Stimulated activated CD4-positive, alpha-beta T cell treated with anti-CD3 and anti-CD28 coated beads, Interleukin-2, amount 100 ng/mL, for 48 hours (primary cell): ENCODE results near the gene IKBKE.
A peak's percentile ranks its signal among the peaks of the same experiment; 100 is the strongest.

ENCODE experiments used
- DNase-seq, 2 donors: peaks; one replicate each; pipeline ENCODE4 v3.0.0-alpha.2; 2020

IKBKE gene

DNA sequence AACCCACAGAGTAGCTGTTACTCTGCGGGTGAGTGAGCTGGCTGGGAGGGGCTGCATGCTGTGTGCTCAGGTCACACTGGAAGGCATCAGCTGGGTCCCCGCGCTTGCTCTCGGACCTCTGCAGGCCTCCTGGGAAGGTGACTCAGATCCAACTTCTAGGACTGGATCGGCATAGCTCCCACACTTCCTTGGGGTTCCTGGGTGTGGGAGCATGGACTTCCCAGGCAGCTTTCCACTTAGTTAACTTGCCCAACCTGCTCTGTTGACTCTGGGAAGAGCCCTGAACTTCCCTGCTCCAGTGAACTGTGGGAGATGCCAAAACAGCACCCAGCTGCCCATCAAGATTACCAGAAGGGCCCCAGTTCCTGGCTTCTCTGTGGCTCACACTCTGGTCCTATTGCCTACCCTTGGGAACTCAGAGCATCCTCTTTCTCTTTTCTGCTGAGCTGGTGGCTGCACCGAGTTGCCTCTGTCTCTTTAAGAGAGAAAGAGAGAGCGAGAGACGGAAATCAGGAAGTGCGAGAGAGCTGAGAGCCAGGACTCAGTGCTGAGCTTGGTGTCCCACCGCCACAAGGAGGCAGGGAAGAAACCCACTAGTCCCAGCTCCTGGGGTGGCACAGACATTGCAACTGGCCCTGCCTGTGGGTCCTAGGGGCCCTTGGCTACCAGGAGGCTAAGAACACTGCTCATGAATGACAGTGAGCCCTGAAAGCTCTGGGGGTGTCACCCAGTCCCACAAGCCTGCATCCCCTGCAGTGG lies at the start of gene IKBKE:
Gene IKBKE, plus strand, starts transcription at position 544 of the 759 bp plus-strand sequence. CDS start 2,752 bp downstream, outside the sequence.
- peak in 1 of 2 donors; percentile 41 for DNase-seq

GRCh38 chr1:206421616-206422340 lies 48.5 kb upstream of the IKBKE start:
- DNase-seq: no peak

GRCh38 chr1:206422525-206422924 lies 47.8 kb upstream of the IKBKE start:
- DNase-seq: no peak

DNA sequence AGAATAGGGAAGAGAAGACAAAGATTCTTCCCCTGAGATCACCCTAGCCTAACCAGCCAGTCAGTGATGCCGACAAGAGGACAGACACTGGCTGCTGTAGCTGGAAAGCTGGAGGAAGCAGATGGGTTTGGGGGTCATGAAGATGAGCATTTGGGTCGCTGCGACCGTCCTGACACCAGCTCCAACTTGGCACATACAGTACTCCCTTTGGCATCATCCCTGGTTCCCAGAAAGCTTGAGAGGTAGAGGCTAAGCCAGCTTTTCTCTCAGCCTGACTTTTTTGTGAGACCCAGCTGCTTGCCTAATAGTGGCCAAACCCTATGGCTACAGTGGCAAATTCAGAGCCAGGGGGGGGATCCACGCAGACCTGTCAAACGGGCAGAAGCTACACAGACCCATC lies 43.0 kb upstream of the IKBKE start:
- DNase-seq: no peak

- no peak for DNase-seq
Observed at GRCh38 chr1:206429421-206429820, 40.9 kb upstream of the IKBKE start.

- DNase-seq: no peak
Observed at GRCh38 chr1:206430031-206430983, 40.0 kb upstream of the IKBKE start.

DNA sequence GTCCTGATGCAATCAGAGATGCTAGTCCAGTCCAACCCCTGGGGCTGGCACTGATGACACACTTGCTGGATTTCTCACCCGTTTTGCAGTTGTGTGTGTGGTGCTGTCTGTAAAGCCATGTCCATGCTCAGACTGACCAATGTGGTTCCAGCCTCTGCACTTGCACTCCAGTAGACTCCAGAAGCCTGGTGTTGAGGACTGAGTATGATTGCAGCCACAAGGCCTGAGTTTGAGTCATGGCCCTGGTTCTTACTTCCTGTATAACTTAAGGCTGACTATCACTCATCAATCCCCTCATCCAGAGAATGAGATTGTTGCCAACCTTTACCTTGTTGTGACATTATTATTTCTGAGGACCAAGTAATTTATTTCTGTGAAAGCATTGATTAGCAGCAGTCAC lies 34.8 kb upstream of the IKBKE start:
- no peak for DNase-seq

GRCh38 chr1:206438554-206438953 lies 31.7 kb upstream of the IKBKE start:
- DNase-seq: no peak

GRCh38 chr1:206439205-206439604 lies 31.1 kb upstream of the IKBKE start:
- DNase-seq: no peak

- no peak for DNase-seq
Observed at GRCh38 chr1:206441336-206441967, 28.8 kb upstream of the IKBKE start.

DNA sequence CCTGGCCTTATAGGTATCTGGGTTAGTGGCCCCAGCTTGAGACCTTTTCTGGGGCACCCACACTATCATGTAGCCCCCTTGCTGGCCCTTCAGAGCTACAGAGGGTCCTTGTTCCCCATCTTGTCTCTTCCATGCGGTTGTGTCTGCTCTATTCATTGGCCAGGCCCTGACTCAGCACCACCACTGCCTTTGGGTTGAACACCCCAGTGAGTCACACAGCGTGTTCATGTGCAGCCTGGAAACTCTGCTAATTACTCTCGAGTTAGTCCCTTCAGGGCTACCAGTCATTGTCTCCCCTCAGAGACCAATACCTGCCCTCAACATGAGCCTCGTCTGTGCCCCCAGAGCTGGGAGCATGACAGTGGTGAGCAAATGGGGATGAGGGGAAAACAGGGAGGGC lies 28.2 kb upstream of the IKBKE start:
- no peak for DNase-seq

- no peak for DNase-seq
Observed at GRCh38 chr1:206445116-206445515, 25.2 kb upstream of the IKBKE start.

DNA sequence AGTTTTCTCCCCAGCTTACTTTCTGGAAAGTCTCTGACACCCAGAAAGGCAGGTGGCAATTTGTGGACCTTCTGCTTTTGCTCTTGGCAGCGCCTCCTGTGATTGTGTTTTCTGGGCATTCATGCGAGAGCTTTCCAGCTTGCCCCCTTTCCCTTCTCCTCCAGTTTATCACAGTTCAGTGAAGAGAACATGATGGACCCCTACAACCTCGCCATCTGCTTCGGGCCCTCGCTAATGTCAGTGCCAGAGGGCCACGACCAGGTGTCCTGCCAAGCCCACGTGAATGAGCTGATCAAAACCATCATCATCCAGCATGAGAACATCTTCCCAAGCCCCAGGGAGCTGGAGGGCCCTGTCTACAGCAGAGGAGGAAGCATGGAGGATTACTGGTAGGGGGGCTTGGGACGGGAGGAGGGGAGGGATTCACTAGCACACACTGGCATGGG lies 24.3 kb upstream of the IKBKE start:
- DNase-seq: no peak

DNA sequence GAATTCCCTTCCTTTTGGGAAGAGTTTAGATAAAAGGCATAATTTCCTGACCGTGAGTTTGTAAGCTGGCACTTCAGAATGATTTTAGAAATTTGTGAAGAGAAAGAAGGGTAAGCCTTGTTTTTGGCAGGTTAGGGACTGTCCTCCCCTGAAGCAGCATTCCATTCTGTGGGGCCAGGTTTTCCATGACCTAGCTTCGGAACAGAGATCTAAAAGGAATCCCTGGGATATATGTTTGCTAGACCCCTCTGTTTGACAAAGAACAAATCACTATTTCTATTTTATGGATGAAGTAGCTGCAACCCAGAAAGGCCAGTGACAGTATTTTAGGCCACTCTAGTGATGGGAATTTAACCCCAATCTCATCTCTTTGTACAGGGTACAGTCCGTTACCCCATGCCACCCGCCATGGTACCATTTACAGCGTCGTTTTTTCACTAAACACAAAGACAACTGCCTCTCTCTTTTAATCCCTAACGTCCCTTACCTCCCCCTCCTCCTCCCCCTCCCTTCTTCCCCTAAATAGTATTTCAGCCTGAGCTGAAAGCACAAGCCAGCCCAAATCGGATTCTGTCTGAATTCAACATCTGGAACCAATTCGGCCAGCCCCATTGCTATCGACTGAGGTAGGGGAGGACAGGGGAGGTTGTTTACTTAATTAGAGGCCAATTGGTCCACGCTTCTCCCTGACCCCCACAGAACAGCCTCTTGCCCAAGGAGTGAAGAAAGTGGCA lies 23.4 kb upstream of the IKBKE start:
- DNase-seq: no peak

GRCh38 chr1:206447422-206447765 lies 22.9 kb upstream of the IKBKE start:
- no peak for DNase-seq

GRCh38 chr1:206447792-206448191 lies 22.5 kb upstream of the IKBKE start:
- DNase-seq: no peak

GRCh38 chr1:206448471-206448870 lies 21.8 kb upstream of the IKBKE start:
- DNase-seq: no peak

DNA sequence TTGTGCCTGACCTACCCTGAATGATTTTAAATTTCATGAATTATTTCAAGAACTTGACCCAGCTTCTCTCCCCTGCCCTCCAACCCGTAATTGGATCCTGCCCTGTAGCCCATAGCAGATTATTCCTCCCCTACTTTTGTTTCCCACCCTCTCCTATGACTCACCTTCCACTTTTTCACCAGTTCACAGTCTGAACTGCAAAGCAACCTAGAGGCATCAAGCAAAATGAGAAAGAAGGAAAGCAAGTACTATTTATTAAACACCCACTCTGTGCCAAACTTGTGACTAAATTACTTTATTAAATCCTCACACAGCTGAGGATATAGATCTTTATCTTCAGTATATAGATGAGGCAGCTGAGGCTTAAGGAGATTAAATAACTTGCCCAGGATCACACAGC lies 20.7 kb upstream of the IKBKE start:
- no peak for DNase-seq

- DNase-seq: no peak
Observed at GRCh38 chr1:206450281-206450680, 20.0 kb upstream of the IKBKE start.

- no peak for DNase-seq
Observed at GRCh38 chr1:206451134-206451686, 19.1 kb upstream of the IKBKE start.

DNA sequence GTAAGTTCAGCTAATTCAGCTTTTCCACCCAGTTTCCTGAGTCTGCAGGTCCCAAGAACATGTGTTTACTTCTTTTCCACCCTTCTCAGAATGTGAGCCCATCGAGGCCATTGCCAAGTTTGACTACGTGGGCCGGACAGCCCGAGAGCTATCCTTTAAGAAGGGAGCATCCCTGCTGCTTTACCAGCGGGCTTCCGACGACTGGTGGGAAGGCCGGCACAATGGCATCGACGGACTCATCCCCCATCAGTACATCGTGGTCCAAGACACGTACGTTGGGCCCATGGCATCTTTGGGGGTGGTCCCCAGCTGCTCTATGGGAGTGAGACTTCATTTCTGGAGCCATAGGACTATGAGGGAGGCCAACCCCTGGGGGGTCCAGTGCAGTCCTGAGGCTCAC lies 17.2 kb upstream of the IKBKE start:
- DNase-seq: no peak

GRCh38 chr1:206455289-206455665 lies 15.0 kb upstream of the IKBKE start:
- DNase-seq: no peak
